Naive thymus-derived CD4-positive, alpha-beta T cell (primary cell): Measurements from ENCODE around the gene NRF1. TPM values are rescaled to one million over a fixed set of nuclear protein-coding genes. Genes with fewer than 3 reads are reported as not detected.

Source experiments
- ATAC-seq: fragments of 150-1000 bp; cut with Tn5 transposase; 2 replicates; pipeline ENCODE4 v1.10.0; 2021; ENCODE audit warnings: mild to moderate bottlenecking, moderate library complexity
- CTCF ChIA-PET: fragments of 350-600 bp; sonication (Branson Sonifier 250); formaldehyde crosslinking; loops from one replicate; lab custom pipeline; 2021; ENCODE audit warnings: antibody characterized with exemption; lab: Charles Lee
- POLR2A ChIA-PET: fragments of 350-600 bp; sonication (Branson Sonifier 250); formaldehyde crosslinking; loops from one replicate; lab custom pipeline; 2021; ENCODE audit warnings: antibody characterized with exemption, inconsistent platforms; lab: Charles Lee
- DNase-seq, 9 donors: peaks; one replicate each; pipeline versions ENCODE4 v3.0.0 to v3.0.0-alpha.2; 2020 to 2022; ENCODE audit warnings: mixed read lengths in 1 of 9
- H3K27ac ChIP-seq: one replicate; pipeline ENCODE4 v1.7.0; 2013; ENCODE audit warnings: mild to moderate bottlenecking, low read depth, low read length, moderate library complexity
- H3K27me3 ChIP-seq, 2 donors: one replicate each; pipeline ENCODE4 v1.7.0; 2013; ENCODE audit warnings: low read length in 2 of 2, mild to moderate bottlenecking in 2 of 2, moderate library complexity in 2 of 2; ENCODE audit not compliant: control insufficient read depth in 2 of 2, insufficient read depth in 2 of 2
- H3K36me3 ChIP-seq, 3 experiments: 1 replicate in 2 of 3; 2 replicates in 1 of 3; pipeline ENCODE4 v1.7.0; 2013; ENCODE audit warnings: low read length in 3 of 3, mild to moderate bottlenecking in 3 of 3, moderate library complexity in 1 of 3; ENCODE audit not compliant: insufficient read depth in 3 of 3, control insufficient read depth in 2 of 3
- H3K4me1 ChIP-seq, 2 donors: one replicate each; pipeline ENCODE4 v1.7.0; 2013; ENCODE audit warnings: low read length in 2 of 2, mild to moderate bottlenecking in 2 of 2, moderate library complexity in 1 of 2; ENCODE audit not compliant: control insufficient read depth in 2 of 2, insufficient read depth in 2 of 2
- H3K4me3 ChIP-seq: 2 replicates; pipeline ENCODE4 v1.7.0; 2013; ENCODE audit warnings: mild to moderate bottlenecking, low read length
- H3K9me3 ChIP-seq, 3 experiments: 1 replicate in 2 of 3; 2 replicates in 1 of 3; pipeline ENCODE4 v1.7.0; 2013; ENCODE audit warnings: low read length in 3 of 3; ENCODE audit not compliant: control insufficient read depth in 2 of 3
- H3K27ac Mint-ChIP-seq, 9 donors: one replicate each; pipeline ENCODE4 v1.8.0; 2020 to 2022; ENCODE audit warnings: mixed read lengths in 9 of 9, mild to moderate bottlenecking in 8 of 9, moderate library complexity in 5 of 9, inconsistent platforms in 2 of 9
- H3K27me3 Mint-ChIP-seq, 5 donors: one replicate each; pipeline ENCODE4 v1.8.0; 2021 to 2022; ENCODE audit warnings: mixed read lengths in 5 of 5, mild to moderate bottlenecking in 1 of 5
- H3K36me3 Mint-ChIP-seq, 5 donors: one replicate each; pipeline ENCODE4 v1.8.0; 2020 to 2022; ENCODE audit warnings: mixed read lengths in 5 of 5, mild to moderate bottlenecking in 3 of 5, inconsistent platforms in 1 of 5
- H3K4me1 Mint-ChIP-seq, 7 donors: one replicate each; pipeline ENCODE4 v1.8.0; 2020 to 2022; ENCODE audit warnings: mixed read lengths in 7 of 7, mild to moderate bottlenecking in 3 of 7, inconsistent platforms in 1 of 7
- H3K4me3 Mint-ChIP-seq, 10 donors: one replicate each; pipeline ENCODE4 v1.8.0; 2020 to 2022; ENCODE audit warnings: mild to moderate bottlenecking in 10 of 10, mixed read lengths in 10 of 10, moderate library complexity in 6 of 10, inconsistent platforms in 2 of 10
- H3K9me3 Mint-ChIP-seq, 11 donors: one replicate each; pipeline ENCODE4 v1.8.0; 2020 to 2022; ENCODE audit warnings: mixed read lengths in 11 of 11, mild to moderate bottlenecking in 4 of 11, inconsistent platforms in 1 of 11, moderate library complexity in 1 of 11
- intact Hi-C, 2 donors: fragments of 100-400 bp; cut with micrococcal nuclease; formaldehyde crosslinking; loops; one replicate each; pipeline ENCODE4 v1.15.1; 2023
- polyA plus RNA-seq, 2 donors: library from polyadenylated mRNA; unstranded; fragments of 300-500 nt; fragmentation: Illumina TruSeq; gene quantifications; one replicate each; pipeline ENCODE4 v1.2.3, GENCODE V29; 2021
- total RNA-seq, 6 experiments: library from RNA in 5 of 6; stranded (reverse) in 5 of 6; gene quantifications; 1 replicate in 5 of 6; 2 replicates in 1 of 6; pipeline ENCODE4 v1.2.3 and lab custom pipeline; 2021 to 2026

Gene NRF1
- total and polyA plus RNA-seq, 7 experiments from 2014 or later, result 24.7 to 49.3 (median 35.3) TPM

GRCh38 chr7:129721068-129721467 is 109.5 kb downstream of the NRF1 start:
- H3K4me1 Mint-ChIP-seq, result peaks cover 0 to 10% (median 0%) of the 10 kb centered on the region in 7 donors
- no peaks in the 10 kb centered on the region for H3K27me3 Mint-ChIP-seq
- no peak overlapping the region for H3K27ac ChIP-seq
- no peaks in the 10 kb centered on the region for H3K27me3 ChIP-seq
- peaks cover 0 to 69% (median 32%) of the 10 kb centered on the region in 3 experiments for H3K36me3 ChIP-seq
- H3K36me3 Mint-ChIP-seq, result peaks cover 21 to 62% (median 37%) of the 10 kb centered on the region in 5 donors
- ATAC-seq, result peak; percentile 40
- no peaks in the 10 kb centered on the region for H3K4me1 ChIP-seq
- CTCF ChIA-PET, result no interaction called here
- intact Hi-C loops, result loop anchor here in 1 of 2 donors (10.0 kb wide), 1 partner anchor 104 kb away; no protein-coding TSS in a partner anchor
- no peaks in the 10 kb centered on the region for H3K9me3 Mint-ChIP-seq
- H3K4me3 Mint-ChIP-seq, result no peak overlapping the region
- POLR2A ChIA-PET, result no interaction called here
- H3K4me3 ChIP-seq, result no peak overlapping the region
- H3K9me3 ChIP-seq, result no peaks in the 10 kb centered on the region
- DNase-seq, result no peak
- no peak overlapping the region for H3K27ac Mint-ChIP-seq

DNA sequence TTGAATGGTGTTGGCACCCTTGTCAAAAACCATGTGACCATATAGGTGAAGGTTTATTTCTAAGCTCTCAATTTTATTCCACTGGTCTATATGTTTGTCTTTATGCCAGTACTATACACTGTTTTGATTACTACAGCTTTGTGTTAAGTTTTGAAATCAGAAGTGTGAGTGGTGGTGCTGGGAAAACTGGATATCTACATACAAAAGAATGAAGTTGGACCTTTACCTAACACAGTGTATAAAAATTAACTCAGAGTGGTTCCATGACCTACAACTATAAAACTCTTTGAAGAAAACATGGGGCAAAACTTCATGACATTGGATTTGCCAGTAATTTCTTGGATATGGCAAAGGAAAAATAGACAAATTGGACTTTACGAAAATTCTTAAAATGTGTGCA is 112.2 kb downstream of the NRF1 start:
- no peak overlapping the region for H3K27ac Mint-ChIP-seq
- POLR2A ChIA-PET, result no interaction called here
- Histone ChIP-seq H3K27me3 (no peaks in the 10 kb centered on the region), H3K27ac (no peak overlapping the region), H3K4me1 (no peaks in the 10 kb centered on the region), H3K9me3 (no peaks in the 10 kb centered on the region), H3K4me3 (no peak overlapping the region), H3K36me3 (peaks cover 12 to 69% (median 30%) of the 10 kb centered on the region in 3 experiments)
- no peak for ATAC-seq
- no peaks in the 10 kb centered on the region for H3K9me3 Mint-ChIP-seq
- H3K4me3 Mint-ChIP-seq, result no peak overlapping the region
- intact Hi-C loops, result loop anchor here in 1 of 2 donors (10.0 kb wide), 1 partner anchor 101 kb away; no protein-coding TSS in a partner anchor
- H3K4me1 Mint-ChIP-seq, result peaks cover 0 to 10% (median 0%) of the 10 kb centered on the region in 7 donors
- peaks cover 20 to 46% (median 36%) of the 10 kb centered on the region in 5 donors for H3K36me3 Mint-ChIP-seq
- H3K27me3 Mint-ChIP-seq, result no peaks in the 10 kb centered on the region
- CTCF ChIA-PET, result interaction anchor here (0.5 kb wide), 1 partner anchor 434 kb away, joined by 3 read pairs; no protein-coding TSS in a partner anchor
- no peak for DNase-seq

DNA sequence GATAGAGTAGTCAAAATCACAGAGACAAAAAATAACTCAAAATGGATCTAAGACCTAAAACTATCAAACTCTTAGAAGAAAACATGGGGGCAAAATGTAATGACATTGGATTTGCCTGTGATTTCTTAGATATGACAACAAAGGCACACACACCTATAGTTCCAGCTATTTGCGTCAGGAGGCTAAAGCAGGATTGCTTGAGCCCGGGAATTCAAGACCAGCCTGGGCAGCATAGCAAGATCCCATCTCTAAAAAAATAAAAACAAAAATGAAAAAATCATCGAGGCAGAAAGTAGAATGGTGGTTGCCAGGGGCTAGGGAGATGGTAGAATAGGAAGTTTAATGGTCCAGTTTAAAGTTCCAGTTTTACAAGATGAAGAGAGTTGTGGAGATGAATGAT is 113.3 kb downstream of the NRF1 start:
- no peaks in the 10 kb centered on the region for H3K9me3 ChIP-seq
- Mint-ChIP-seq H3K9me3 (no peaks in the 10 kb centered on the region), H3K4me3 (no peak overlapping the region), H3K36me3 (peaks cover 20 to 42% (median 30%) of the 10 kb centered on the region in 5 donors), H3K27me3 (no peaks in the 10 kb centered on the region), H3K27ac (no peak overlapping the region), H3K4me1 (peaks cover 0 to 5% (median 0%) of the 10 kb centered on the region in 7 donors)
- no peaks in the 10 kb centered on the region for H3K27me3 ChIP-seq
- ATAC-seq (no peak), DNase-seq (no peak)
- intact Hi-C loops, result loop anchor here in 1 of 2 donors (10.0 kb wide), 1 partner anchor 100 kb away; no protein-coding TSS in a partner anchor
- ChIA-PET POLR2A (no interaction called here), CTCF (no interaction called here)
- no peak overlapping the region for H3K27ac ChIP-seq
- H3K36me3 ChIP-seq, result peaks cover 21 to 71% (median 30%) of the 10 kb centered on the region in 3 experiments
- H3K4me3 ChIP-seq, result no peak overlapping the region
- no peaks in the 10 kb centered on the region for H3K4me1 ChIP-seq

DNA sequence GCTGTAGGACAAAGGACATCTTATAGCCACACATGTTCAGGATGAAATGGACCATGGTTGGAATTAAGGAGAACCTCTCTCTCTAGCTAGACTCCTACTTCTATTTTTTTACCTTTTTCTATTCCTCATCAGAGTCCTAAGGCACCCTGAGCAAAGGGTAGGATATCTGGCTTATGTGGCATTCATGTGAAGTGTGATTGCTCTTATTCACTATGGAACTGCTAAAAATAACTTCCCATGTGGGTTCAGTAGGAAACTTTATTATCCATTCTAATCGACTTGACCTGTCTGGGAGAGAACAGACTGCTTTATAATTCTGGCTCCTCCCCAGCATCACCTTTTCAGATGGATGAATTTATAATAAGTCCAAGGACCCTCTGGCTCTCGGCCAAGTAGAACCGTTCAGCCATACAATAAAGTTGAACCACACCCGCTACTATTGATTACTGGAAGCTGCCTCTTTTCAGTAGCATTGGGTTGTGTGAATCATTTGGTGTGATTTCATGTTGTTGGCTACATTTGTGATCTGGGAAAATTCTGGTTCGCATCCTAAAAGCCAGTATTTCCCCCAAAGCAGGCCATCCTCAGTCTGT is 117.5 kb downstream of the NRF1 start:
- ChIA-PET POLR2A (no interaction called here), CTCF (no interaction called here)
- Mint-ChIP-seq H3K9me3 (no peaks in the 10 kb centered on the region), H3K27me3 (no peaks in the 10 kb centered on the region), H3K4me3 (no peak overlapping the region), H3K27ac (no peak overlapping the region), H3K4me1 (peaks cover 0 to 3% (median 0%) of the 10 kb centered on the region in 7 donors), H3K36me3 (peaks cover 14 to 45% (median 29%) of the 10 kb centered on the region in 5 donors)
- H3K4me1 ChIP-seq, result no peaks in the 10 kb centered on the region
- no peak for ATAC-seq
- H3K9me3 ChIP-seq, result no peaks in the 10 kb centered on the region
- no peak for DNase-seq
- no peaks in the 10 kb centered on the region for H3K27me3 ChIP-seq
- H3K4me3 ChIP-seq, result no peak overlapping the region
- intact Hi-C loops, result loop anchor here in 1 of 2 donors (10.0 kb wide), 1 partner anchor 96 kb away; no protein-coding TSS in a partner anchor
- H3K36me3 ChIP-seq, result peaks cover 24 to 76% (median 28%) of the 10 kb centered on the region in 3 experiments
- H3K27ac ChIP-seq, result no peak overlapping the region

DNA sequence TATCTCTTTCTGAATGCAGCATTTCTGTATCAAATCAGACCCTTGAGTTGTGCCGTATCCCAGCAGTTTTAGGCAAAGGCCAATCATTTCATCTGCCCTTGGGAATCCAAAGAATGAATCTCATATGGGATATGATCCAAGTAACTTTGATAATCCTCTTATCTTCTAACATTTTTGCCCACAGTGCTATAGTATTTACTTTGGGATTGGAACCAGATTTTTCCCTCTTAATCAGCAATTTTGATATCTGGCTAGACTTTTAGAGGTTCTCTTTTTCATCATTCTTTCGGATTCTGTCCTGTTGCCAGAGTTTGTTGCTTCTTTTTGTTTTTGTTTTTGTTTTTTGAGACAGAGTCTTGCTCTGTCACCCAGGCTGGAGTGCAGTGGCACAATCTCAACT is 118.0 kb downstream of the NRF1 start:
- H3K36me3 ChIP-seq, result peaks cover 24 to 77% (median 25%) of the 10 kb centered on the region in 3 experiments

DNA sequence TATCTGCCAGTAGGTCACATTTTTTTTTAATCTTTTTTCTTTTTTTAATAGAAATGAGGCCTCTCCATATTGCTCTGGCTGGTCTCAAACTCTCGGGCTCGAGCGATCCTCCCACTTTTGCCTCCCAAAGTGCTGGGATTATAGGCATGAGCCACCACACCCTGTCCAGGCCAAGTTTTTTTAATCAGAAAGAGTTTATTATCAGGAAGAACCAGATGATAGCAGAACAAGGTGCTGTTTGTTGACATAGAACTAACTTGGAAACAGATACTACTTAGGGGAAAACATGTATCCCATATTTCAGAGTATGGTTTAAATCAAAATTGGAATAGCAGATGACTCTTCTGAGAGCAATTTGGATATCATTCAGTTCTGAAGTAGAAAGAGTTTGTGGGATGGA is 118.6 kb downstream of the NRF1 start:
- DNase-seq (no peak), ATAC-seq (no peak)
- H3K27me3 ChIP-seq, result no peaks in the 10 kb centered on the region
- intact Hi-C loops, result loop anchor here in 1 of 2 donors (2.0 kb wide), 1 partner anchor 281 kb away; no protein-coding TSS in a partner anchor
- Mint-ChIP-seq H3K36me3 (peaks cover 5 to 39% (median 19%) of the 10 kb centered on the region in 5 donors), H3K27ac (no peak overlapping the region), H3K4me1 (peaks cover 0 to 3% (median 0%) of the 10 kb centered on the region in 7 donors), H3K4me3 (no peak overlapping the region), H3K9me3 (no peaks in the 10 kb centered on the region), H3K27me3 (no peaks in the 10 kb centered on the region)
- ChIA-PET POLR2A (no interaction called here), CTCF (interaction anchor here (0.7 kb wide), 1 partner anchor 1014 kb away, joined by 4 read pairs; no protein-coding TSS in a partner anchor)
- no peaks in the 10 kb centered on the region for H3K4me1 ChIP-seq
- H3K9me3 ChIP-seq, result no peaks in the 10 kb centered on the region
- no peak overlapping the region for H3K4me3 ChIP-seq
- no peak overlapping the region for H3K27ac ChIP-seq
- peaks cover 24 to 76% (median 25%) of the 10 kb centered on the region in 3 experiments for H3K36me3 ChIP-seq

More for the DNA sequence above, 118.0 kb downstream of the NRF1 start:
- Histone ChIP-seq H3K27ac (no peak overlapping the region), H3K27me3 (no peaks in the 10 kb centered on the region), H3K4me3 (no peak overlapping the region), H3K9me3 (no peaks in the 10 kb centered on the region), H3K4me1 (no peaks in the 10 kb centered on the region)
- DNase-seq, result no peak
- H3K4me3 Mint-ChIP-seq, result no peak overlapping the region
- POLR2A ChIA-PET, result no interaction called here
- ATAC-seq, result no peak
- H3K4me1 Mint-ChIP-seq, result peaks cover 0 to 3% (median 0%) of the 10 kb centered on the region in 7 donors
- intact Hi-C loops, result loop anchor here in 1 of 2 donors (10.0 kb wide), 1 partner anchor 95 kb away; no protein-coding TSS in a partner anchor
- H3K36me3 Mint-ChIP-seq, result peaks cover 9 to 42% (median 24%) of the 10 kb centered on the region in 5 donors
- no peaks in the 10 kb centered on the region for H3K27me3 Mint-ChIP-seq
- no peaks in the 10 kb centered on the region for H3K9me3 Mint-ChIP-seq
- CTCF ChIA-PET, result no interaction called here
- H3K27ac Mint-ChIP-seq, result peak overlapping the region in 1 of 9 donors; percentile 41
